ENCODE data around the gene ARHGEF38.

DNA sequence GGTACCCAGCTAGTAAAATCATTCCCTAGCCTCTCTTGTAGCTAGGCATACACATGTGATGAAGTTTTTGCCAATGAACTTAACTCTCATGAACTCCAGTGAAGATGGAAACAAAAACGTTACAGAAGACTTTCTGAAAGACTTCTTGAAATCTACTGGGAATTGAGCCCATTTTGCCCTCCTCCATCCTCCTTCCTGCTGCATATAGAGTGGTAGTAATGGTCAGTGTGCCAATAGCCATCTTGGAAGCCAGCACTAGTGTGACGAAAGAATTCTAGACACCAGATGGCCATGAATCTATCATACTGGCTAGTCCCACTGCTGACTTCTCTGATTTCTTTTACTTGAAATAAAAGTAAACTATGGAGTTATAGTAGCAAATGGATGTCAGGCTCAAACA, 47.7 kb upstream of the ARHGEF38 start:
- TF ChIP-seq, protein P1, sequence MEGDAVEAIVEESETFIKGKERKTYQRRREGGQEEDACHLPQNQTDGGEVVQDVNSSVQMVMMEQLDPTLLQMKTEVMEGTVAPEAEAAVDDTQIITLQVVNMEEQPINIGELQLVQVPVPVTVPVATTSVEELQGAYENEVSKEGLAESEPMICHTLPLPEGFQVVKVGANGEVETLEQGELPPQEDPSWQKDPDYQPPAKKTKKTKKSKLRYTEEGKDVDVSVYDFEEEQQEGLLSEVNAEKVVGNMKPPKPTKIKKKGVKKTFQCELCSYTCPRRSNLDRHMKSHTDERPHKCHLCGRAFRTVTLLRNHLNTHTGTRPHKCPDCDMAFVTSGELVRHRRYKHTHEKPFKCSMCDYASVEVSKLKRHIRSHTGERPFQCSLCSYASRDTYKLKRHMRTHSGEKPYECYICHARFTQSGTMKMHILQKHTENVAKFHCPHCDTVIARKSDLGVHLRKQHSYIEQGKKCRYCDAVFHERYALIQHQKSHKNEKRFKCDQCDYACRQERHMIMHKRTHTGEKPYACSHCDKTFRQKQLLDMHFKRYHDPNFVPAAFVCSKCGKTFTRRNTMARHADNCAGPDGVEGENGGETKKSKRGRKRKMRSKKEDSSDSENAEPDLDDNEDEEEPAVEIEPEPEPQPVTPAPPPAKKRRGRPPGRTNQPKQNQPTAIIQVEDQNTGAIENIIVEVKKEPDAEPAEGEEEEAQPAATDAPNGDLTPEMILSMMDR (IDR thresholded peaks at IDR 0.05): no peak
- TF ChIP-seq POLR2A (IDR thresholded peaks at IDR 0.05): no peak

All from uterus (tissue), 2 donors.